Fibroblast of lung (primary cell): Measurements from ENCODE around the gene PITX3. TPM values are rescaled to one million over a fixed set of nuclear protein-coding genes. Genes with fewer than 3 reads are reported as not detected.

Experiments used
- DNase-seq, 2 donors: peaks; one replicate each; pipeline versions ENCODE4 v3.0.0 to v3.0.0-alpha.2; 2010; ENCODE audit warnings: low read depth in 2 of 2
- H2AFZ ChIP-seq: 2 replicates; pipeline ENCODE4 v1.5.1; 2012; ENCODE audit warnings: low read length, control low read depth, inconsistent platforms
- H3K27ac ChIP-seq: 2 replicates; pipeline ENCODE4 v1.5.1; 2011; ENCODE audit warnings: low read length, control low read depth; ENCODE audit not compliant: insufficient read depth
- H3K27me3 ChIP-seq: 2 replicates; pipeline ENCODE4 v1.5.1; 2011; ENCODE audit warnings: mild to moderate bottlenecking, low read length; ENCODE audit not compliant: control insufficient read depth, insufficient read depth
- H3K36me3 ChIP-seq: 2 replicates; pipeline ENCODE4 v1.5.1; 2011; ENCODE audit warnings: low read length; ENCODE audit not compliant: control insufficient read depth, insufficient read depth
- H3K4me1 ChIP-seq: 2 replicates; pipeline ENCODE4 v1.5.1; 2011; ENCODE audit warnings: low read length; ENCODE audit not compliant: control insufficient read depth, insufficient read depth; ENCODE audit errors: extremely low read depth
- H3K4me2 ChIP-seq: 2 replicates; pipeline ENCODE4 v1.5.1; 2011; ENCODE audit warnings: low read length, control low read depth; ENCODE audit not compliant: insufficient read depth; ENCODE audit errors: extremely low read depth
- H3K4me3 ChIP-seq, 4 experiments: fragments of 200-600 bp in 1 of 4; sonication (generic) in 1 of 4; replicated peaks in 1 of 4; 2 replicates each; pipeline ENCODE4 v1.5.1; 2011 to 2016; ENCODE audit warnings: low read length in 4 of 4, low read depth in 3 of 4, mild to moderate bottlenecking in 3 of 4, control low read depth in 2 of 4, inconsistent platforms in 1 of 4, mixed read lengths in 1 of 4; ENCODE audit not compliant: insufficient read depth in 1 of 4; ENCODE audit errors: control extremely low read depth in 1 of 4
- H3K79me2 ChIP-seq: 2 replicates; pipeline ENCODE4 v1.5.1; 2012; ENCODE audit warnings: mild to moderate bottlenecking, low read length, inconsistent platforms; ENCODE audit not compliant: control insufficient read depth, insufficient read depth
- H3K9ac ChIP-seq: 2 replicates; pipeline ENCODE4 v1.5.1; 2011; ENCODE audit warnings: mild to moderate bottlenecking, low read length, control low read depth; ENCODE audit not compliant: insufficient read depth
- H3K9me3 ChIP-seq: 2 replicates; pipeline ENCODE4 v1.5.1; 2012; ENCODE audit warnings: low read depth, low read length; ENCODE audit not compliant: control insufficient read depth, insufficient read depth
- H4K20me1 ChIP-seq: 2 replicates; pipeline ENCODE4 v1.5.1; 2011; ENCODE audit warnings: low read length; ENCODE audit not compliant: control insufficient read depth, insufficient read depth; ENCODE audit errors: extremely low read depth
- EZH2 ChIP-seq: IDR thresholded peaks from 2 replicates; pipeline ENCODE4 v1.5.1; 2012; ENCODE audit warnings: low read length, control low read depth, mild to moderate bottlenecking; ENCODE audit errors: missing control alignments
- polyA plus RNA-seq, 2 donors: library from polyadenylated mRNA; depleted of rRNA in 1 of 2; stranded (reverse) in 1 of 2; unstranded in 1 of 2; fragments of >200 nt; gene quantifications; 2 replicates each; pipeline ENCODE4 v1.2.1, GENCODE V29; 2011 to 2012; ENCODE audit warnings: missing spikeins in 1 of 2
- total RNA-seq: library from RNA; depleted of rRNA; stranded (reverse); fragments of >200 nt; gene quantifications from 2 replicates; pipeline ENCODE4 v1.2.1, GENCODE V29; 2014
- TF ChIP-seq, protein P1 (sequence below), 2 donors: IDR thresholded peaks in 1 of 2; conservative IDR thresholded peaks in 1 of 2; 1 replicate in 1 of 2; 2 replicates in 1 of 2; pipeline ENCODE4 v1.5.1; 2011 to 2012; ENCODE audit warnings: low read length in 2 of 2, control low read depth in 1 of 2, inconsistent platforms in 1 of 2, low read depth in 1 of 2, mild to moderate bottlenecking in 1 of 2

The PITX3 gene
- total and polyA plus RNA-seq, 2 donors (not counting 1 experiment from before 2014, with no cell fraction given) = not detected

DNA sequence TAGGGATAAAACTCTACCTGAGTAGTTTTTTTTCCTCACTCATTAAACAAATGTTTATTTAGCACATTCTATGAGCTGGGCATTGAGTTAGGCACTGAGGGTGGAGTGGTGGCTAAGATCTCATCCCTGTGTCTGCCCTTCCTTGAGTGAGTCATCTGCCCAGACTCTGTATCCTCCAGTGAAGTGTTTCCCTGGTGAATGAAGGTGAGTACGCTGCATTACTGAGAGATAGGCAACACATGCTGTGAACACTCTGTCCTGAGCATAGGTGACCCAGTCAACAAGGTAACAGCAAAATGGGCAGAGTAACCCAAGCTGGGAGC lies 5.8 kb downstream of the PITX3 start:
- Histone ChIP-seq H3K27me3 (peaks cover 49% of the 10 kb centered on the region), H4K20me1 (no peaks in the 10 kb centered on the region), H3K79me2 (no peaks in the 10 kb centered on the region), H2AFZ (no peak overlapping the region), H3K9ac (no peak overlapping the region), H3K4me1 (peaks cover 4% of the 10 kb centered on the region), H3K4me2 (no peak overlapping the region), H3K27ac (no peak overlapping the region), H3K36me3 (no peaks in the 10 kb centered on the region), H3K4me3 (no peak overlapping the region), H3K9me3 (no peaks in the 10 kb centered on the region)
- peak in 1 of 2 donors; percentile 34 for DNase-seq
- TF ChIP-seq, protein P1, sequence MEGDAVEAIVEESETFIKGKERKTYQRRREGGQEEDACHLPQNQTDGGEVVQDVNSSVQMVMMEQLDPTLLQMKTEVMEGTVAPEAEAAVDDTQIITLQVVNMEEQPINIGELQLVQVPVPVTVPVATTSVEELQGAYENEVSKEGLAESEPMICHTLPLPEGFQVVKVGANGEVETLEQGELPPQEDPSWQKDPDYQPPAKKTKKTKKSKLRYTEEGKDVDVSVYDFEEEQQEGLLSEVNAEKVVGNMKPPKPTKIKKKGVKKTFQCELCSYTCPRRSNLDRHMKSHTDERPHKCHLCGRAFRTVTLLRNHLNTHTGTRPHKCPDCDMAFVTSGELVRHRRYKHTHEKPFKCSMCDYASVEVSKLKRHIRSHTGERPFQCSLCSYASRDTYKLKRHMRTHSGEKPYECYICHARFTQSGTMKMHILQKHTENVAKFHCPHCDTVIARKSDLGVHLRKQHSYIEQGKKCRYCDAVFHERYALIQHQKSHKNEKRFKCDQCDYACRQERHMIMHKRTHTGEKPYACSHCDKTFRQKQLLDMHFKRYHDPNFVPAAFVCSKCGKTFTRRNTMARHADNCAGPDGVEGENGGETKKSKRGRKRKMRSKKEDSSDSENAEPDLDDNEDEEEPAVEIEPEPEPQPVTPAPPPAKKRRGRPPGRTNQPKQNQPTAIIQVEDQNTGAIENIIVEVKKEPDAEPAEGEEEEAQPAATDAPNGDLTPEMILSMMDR (conservative IDR thresholded peaks at IDR 0.05 in 1 of 2, IDR thresholded peaks at IDR 0.05 in 1 of 2; ENCODE audit: low read depth in 1 of 2, low read length in 2 of 2) = no peak
- no peak for TF ChIP-seq EZH2

DNA sequence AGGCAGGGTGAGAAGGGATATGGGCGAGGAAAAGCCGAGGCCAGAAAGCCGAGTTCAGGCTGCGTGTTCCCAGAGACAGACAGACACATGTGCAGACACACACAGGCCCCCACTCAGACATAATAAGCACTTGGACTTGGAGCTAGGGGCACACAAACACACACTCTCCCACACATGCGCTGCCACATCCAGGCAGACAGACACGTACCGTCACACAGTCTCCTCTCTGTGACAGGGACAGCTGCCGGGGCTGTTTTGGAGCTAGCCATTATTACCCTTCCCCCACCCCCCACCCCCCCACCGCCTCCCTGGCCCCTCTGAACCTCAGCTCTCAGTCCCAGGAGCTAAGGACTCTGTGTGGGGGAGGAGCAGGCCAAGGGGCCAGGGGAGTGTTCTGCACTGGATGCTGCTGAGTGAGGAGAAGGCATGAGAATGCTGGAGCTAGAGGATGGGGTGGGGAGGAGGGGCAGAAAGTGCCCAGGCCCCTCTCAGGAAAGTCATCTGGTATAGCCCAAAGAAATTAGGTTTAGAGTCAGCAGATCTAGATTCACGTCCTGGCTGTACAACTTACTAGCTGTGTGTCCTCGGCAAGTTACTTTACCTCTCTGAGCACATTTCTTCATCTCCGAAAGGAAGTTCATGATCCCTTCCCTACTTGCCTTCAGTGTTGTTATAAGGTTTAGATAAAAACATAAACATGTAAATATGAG lies 6.3 kb downstream of the PITX3 start:
- Histone ChIP-seq H4K20me1 (no peaks in the 10 kb centered on the region), H3K9me3 (no peaks in the 10 kb centered on the region), H3K4me3 (no peak overlapping the region), H3K4me2 (no peak overlapping the region), H3K36me3 (no peaks in the 10 kb centered on the region), H3K27me3 (peaks cover 44% of the 10 kb centered on the region), H3K4me1 (peaks cover 4% of the 10 kb centered on the region), H3K79me2 (no peaks in the 10 kb centered on the region), H2AFZ (no peak overlapping the region), H3K27ac (no peak overlapping the region), H3K9ac (no peak overlapping the region)
- TF ChIP-seq EZH2 = no peak
- TF ChIP-seq, protein P1 (conservative IDR thresholded peaks at IDR 0.05 in 1 of 2, IDR thresholded peaks at IDR 0.05 in 1 of 2; ENCODE audit: low read depth in 1 of 2, low read length in 2 of 2) = no peak
- no peak for DNase-seq

DNA sequence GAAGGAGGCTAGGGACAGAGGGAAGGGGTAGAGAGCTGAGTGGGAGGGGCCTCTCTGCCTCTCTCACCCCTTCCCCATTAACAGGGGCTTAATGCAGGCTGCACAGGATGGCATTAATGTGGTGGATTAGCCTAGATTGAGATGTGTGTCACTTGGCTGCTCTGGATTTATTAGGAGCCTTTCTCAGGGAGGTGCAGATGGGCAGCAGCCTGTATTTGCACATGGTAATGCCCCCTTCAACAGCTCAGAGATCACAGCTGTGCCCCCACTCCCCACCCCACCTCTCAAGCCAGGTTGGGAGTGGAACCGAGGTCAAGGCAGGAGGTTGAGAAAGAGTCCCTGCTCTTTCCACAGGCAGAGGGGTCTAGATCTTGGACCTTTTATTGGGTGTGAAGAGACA lies 7.3 kb downstream of the PITX3 start:
- peaks cover 37% of the 10 kb centered on the region for H3K27me3 ChIP-seq
- no peak overlapping the region for H2AFZ ChIP-seq
- no peak overlapping the region for H3K4me2 ChIP-seq
- no peaks in the 10 kb centered on the region for H3K36me3 ChIP-seq
- no peaks in the 10 kb centered on the region for H4K20me1 ChIP-seq
- no peak overlapping the region for H3K27ac ChIP-seq
- TF ChIP-seq, protein P1 (conservative IDR thresholded peaks at IDR 0.05 in 1 of 2, IDR thresholded peaks at IDR 0.05 in 1 of 2; ENCODE audit: low read depth in 1 of 2, low read length in 2 of 2) = no peak
- TF ChIP-seq EZH2 = no peak
- H3K9me3 ChIP-seq = no peaks in the 10 kb centered on the region
- H3K79me2 ChIP-seq = no peaks in the 10 kb centered on the region
- H3K9ac ChIP-seq = no peak overlapping the region
- no peak overlapping the region for H3K4me3 ChIP-seq
- DNase-seq = no peak
- peaks cover 5% of the 10 kb centered on the region for H3K4me1 ChIP-seq
